HG03196 (cell line): Measurements from ENCODE around the gene ANKRA2.

Experiments used
- ATAC-seq: cut with Tn5 transposase; IDR thresholded peaks from one replicate; pipeline ENCODE4 v1.9.1; 2021; ENCODE audit not compliant: unreplicated experiment

Gene ANKRA2

DNA sequence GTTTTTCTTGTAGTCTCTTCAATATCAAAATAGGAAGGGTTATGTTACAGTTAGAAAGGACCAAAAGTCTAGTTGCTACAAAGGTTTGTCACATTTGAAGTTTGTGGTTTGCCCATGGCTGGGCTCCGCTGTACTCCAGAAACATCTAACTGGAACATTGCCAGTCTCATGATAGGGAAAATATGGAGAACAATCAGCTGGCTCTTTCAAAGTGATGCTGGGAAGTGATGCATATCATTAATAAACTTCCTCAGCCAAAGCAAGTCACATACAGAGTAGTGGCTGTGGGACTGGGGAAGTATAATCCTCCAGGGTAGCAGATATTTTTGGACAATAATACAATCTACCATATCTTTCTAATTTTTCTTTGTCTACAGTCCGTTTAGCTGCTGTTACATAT lies 58.4 kb downstream of the ANKRA2 start:
- ATAC-seq: no peak

- no peak for ATAC-seq
Measured at GRCh38 chr5:73506459-73506955, 58.9 kb downstream of the ANKRA2 start.
